Parathyroid adenoma (tissue), 2 donors: ENCODE data around the gene DHDDS.

Experiments used
- H2AFZ ChIP-seq: fragments of 300-600 bp; sonication (generic); one replicate; pipeline ENCODE4 v1.7.0; 2017; ENCODE audit warnings: antibody characterized with exemption, mild to moderate bottlenecking
- H3K27ac ChIP-seq: fragments of 300-600 bp; sonication (generic); one replicate; pipeline ENCODE4 v1.7.0; 2017
- H3K27me3 ChIP-seq: fragments of 300-600 bp; sonication (generic); one replicate; pipeline ENCODE4 v1.7.0; 2017; ENCODE audit warnings: low read length; ENCODE audit not compliant: control insufficient read depth, insufficient read depth
- H3K36me3 ChIP-seq: fragments of 300-600 bp; sonication (generic); one replicate; pipeline ENCODE4 v1.7.0; 2017; ENCODE audit warnings: low read length; ENCODE audit not compliant: control insufficient read depth, insufficient read depth
- H3K4me1 ChIP-seq: fragments of 300-600 bp; sonication (generic); one replicate; pipeline ENCODE4 v1.7.0; 2017; ENCODE audit warnings: control low read depth
- H3K4me2 ChIP-seq: fragments of 300-600 bp; sonication (generic); one replicate; pipeline ENCODE4 v1.7.0; 2017; ENCODE audit warnings: low read length
- H3K4me3 ChIP-seq: fragments of 300-600 bp; sonication (generic); one replicate; pipeline ENCODE4 v1.7.0; 2017; ENCODE audit warnings: low read depth, low read length
- H3K79me2 ChIP-seq: fragments of 300-600 bp; sonication (generic); one replicate; pipeline ENCODE4 v1.7.0; 2017; ENCODE audit warnings: control low read depth
- H3K9ac ChIP-seq: fragments of 300-600 bp; sonication (generic); one replicate; pipeline ENCODE4 v1.7.0; 2017; ENCODE audit warnings: mild to moderate bottlenecking
- H3K9me3 ChIP-seq: fragments of 300-600 bp; sonication (generic); one replicate; pipeline ENCODE4 v1.7.0; 2017; ENCODE audit warnings: low read length; ENCODE audit not compliant: control insufficient read depth
- CTCF ChIP-seq: fragments of 300-600 bp; sonication (generic); IDR thresholded peaks from one replicate; pipeline ENCODE4 v1.7.0; 2017; ENCODE audit warnings: antibody characterized with exemption, mild to moderate bottlenecking
- donor health status: primary hyperparathyroidism.

DHDDS gene

GRCh38 chr1:26413031-26413430 is 19.1 kb upstream of the DHDDS start:
- no peaks in the 10 kb centered on the region for H3K4me1 ChIP-seq
- H2AFZ ChIP-seq = no peak overlapping the region
- no peak overlapping the region for H3K4me3 ChIP-seq
- no peak for TF ChIP-seq CTCF
- no peak overlapping the region for H3K27ac ChIP-seq
- peaks cover 17% of the 10 kb centered on the region for H3K27me3 ChIP-seq
- no peak overlapping the region for H3K4me2 ChIP-seq
- no peaks in the 10 kb centered on the region for H3K79me2 ChIP-seq
- no peak overlapping the region for H3K9ac ChIP-seq
- H3K9me3 ChIP-seq = no peaks in the 10 kb centered on the region
- H3K36me3 ChIP-seq = no peaks in the 10 kb centered on the region

GRCh38 chr1:26417111-26417759 is 14.9 kb upstream of the DHDDS start:
- Histone ChIP-seq H3K27ac (no peak overlapping the region), H2AFZ (no peak overlapping the region), H3K36me3 (no peaks in the 10 kb centered on the region), H3K79me2 (no peaks in the 10 kb centered on the region), H3K9ac (no peak overlapping the region), H3K4me2 (no peak overlapping the region), H3K4me1 (no peaks in the 10 kb centered on the region), H3K4me3 (no peak overlapping the region), H3K27me3 (peaks cover 4% of the 10 kb centered on the region), H3K9me3 (no peaks in the 10 kb centered on the region)
- TF ChIP-seq CTCF = peak; percentile 59

- no peaks in the 10 kb centered on the region for H3K4me1 ChIP-seq
- no peak overlapping the region for H3K27ac ChIP-seq
- TF ChIP-seq CTCF = no peak
- H3K9ac ChIP-seq = no peak overlapping the region
- no peaks in the 10 kb centered on the region for H3K79me2 ChIP-seq
- no peak overlapping the region for H3K4me3 ChIP-seq
- H2AFZ ChIP-seq = no peak overlapping the region
- H3K9me3 ChIP-seq = no peaks in the 10 kb centered on the region
- H3K27me3 ChIP-seq = no peaks in the 10 kb centered on the region
- no peak overlapping the region for H3K4me2 ChIP-seq
- no peaks in the 10 kb centered on the region for H3K36me3 ChIP-seq
Observed at GRCh38 chr1:26418865-26419349, 13.2 kb upstream of the DHDDS start.

- H3K79me2 ChIP-seq = no peaks in the 10 kb centered on the region
- H3K4me1 ChIP-seq = no peaks in the 10 kb centered on the region
- no peaks in the 10 kb centered on the region for H3K36me3 ChIP-seq
- no peak for TF ChIP-seq CTCF
- no peak overlapping the region for H3K4me2 ChIP-seq
- no peak overlapping the region for H2AFZ ChIP-seq
- no peaks in the 10 kb centered on the region for H3K27me3 ChIP-seq
- H3K27ac ChIP-seq = no peak overlapping the region
- no peaks in the 10 kb centered on the region for H3K9me3 ChIP-seq
- H3K4me3 ChIP-seq = no peak overlapping the region
- no peak overlapping the region for H3K9ac ChIP-seq
Observed at GRCh38 chr1:26419494-26419893, 12.6 kb upstream of the DHDDS start.

GRCh38 chr1:26429721-26430120 is 2.4 kb upstream of the DHDDS start:
- Histone ChIP-seq H3K9ac (no peak overlapping the region), H3K79me2 (no peaks in the 10 kb centered on the region), H3K9me3 (no peaks in the 10 kb centered on the region), H3K4me1 (no peaks in the 10 kb centered on the region), H2AFZ (no peak overlapping the region), H3K4me2 (no peak overlapping the region), H3K4me3 (no peak overlapping the region), H3K27me3 (no peaks in the 10 kb centered on the region), H3K27ac (no peak overlapping the region), H3K36me3 (no peaks in the 10 kb centered on the region)
- TF ChIP-seq CTCF = no peak
